ENCODE data around the gene C16orf74.

DNA sequence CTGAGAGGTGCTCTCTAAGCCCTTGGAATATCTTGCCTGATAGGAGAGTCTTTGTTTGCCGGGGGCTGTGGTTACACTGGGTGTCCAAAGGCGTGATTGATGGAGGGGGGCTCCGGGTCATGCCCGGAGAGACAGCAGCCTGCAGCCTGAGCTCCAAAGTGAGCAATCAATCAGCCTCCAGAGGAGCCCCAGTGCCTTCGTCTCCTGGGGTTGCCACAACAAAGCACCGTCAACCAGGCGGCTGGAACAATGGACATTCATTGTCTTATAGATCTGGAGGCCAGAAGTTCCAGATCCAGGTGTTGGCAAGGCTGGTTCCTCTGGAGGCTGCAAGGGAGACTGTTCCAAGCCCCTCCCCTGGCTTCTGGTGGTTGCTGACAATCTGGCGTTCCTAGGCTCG lies 38.1 kb downstream of the C16orf74 start:
- TF ChIP-seq, protein P1, sequence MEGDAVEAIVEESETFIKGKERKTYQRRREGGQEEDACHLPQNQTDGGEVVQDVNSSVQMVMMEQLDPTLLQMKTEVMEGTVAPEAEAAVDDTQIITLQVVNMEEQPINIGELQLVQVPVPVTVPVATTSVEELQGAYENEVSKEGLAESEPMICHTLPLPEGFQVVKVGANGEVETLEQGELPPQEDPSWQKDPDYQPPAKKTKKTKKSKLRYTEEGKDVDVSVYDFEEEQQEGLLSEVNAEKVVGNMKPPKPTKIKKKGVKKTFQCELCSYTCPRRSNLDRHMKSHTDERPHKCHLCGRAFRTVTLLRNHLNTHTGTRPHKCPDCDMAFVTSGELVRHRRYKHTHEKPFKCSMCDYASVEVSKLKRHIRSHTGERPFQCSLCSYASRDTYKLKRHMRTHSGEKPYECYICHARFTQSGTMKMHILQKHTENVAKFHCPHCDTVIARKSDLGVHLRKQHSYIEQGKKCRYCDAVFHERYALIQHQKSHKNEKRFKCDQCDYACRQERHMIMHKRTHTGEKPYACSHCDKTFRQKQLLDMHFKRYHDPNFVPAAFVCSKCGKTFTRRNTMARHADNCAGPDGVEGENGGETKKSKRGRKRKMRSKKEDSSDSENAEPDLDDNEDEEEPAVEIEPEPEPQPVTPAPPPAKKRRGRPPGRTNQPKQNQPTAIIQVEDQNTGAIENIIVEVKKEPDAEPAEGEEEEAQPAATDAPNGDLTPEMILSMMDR (IDR thresholded peaks at IDR 0.05; ENCODE audit: low read length), result no peak
- TF ChIP-seq EZH2 (optimal IDR thresholded peaks at IDR 0.05; ENCODE audit: low read depth, low read length), result no peak
